ENCODE data around the gene PPP2R2C.

Gene PPP2R2C

GRCh38 chr4:6275351-6275750 lies 197.1 kb downstream of the PPP2R2C start (continued):
- no peak for TF ChIP-seq ZNF654 (tag by site-specific recombination; IDR thresholded peaks at IDR 0.05; ENCODE audit: low read depth)
- TF ChIP-seq ZNF324 (tag by site-specific recombination; IDR thresholded peaks at IDR 0.05) = no peak
- no peak for TF ChIP-seq ZNF626 (tag by site-specific recombination; IDR thresholded peaks at IDR 0.05)

DNA sequence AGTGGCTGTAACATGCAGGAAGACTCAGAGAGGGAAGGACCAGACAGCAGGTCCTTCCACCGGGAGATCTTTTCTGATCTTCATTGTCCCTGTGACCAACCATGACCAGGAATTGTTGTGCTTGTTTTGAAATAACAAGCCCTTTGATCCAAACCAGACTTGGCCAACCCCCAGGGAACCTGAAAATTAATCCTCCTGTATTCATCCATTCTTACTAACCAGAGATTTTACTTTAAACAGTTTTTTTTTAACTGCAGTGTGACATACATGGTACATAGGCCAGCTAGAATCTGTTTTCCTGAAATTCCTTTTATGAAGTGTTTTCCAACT lies 198.8 kb downstream of the PPP2R2C start:
- Histone ChIP-seq H3K4me3 (ENCODE audit: low read depth, low read length) (no peak overlapping the region), H3K36me3 (ENCODE audit: control insufficient read depth in 2 of 2, insufficient read depth in 1 of 2, low read length in 2 of 2) (peaks cover 0 to 13% of the 10 kb centered on the region in 2 experiments; a peak in 1 of 3 replicates), H3K9me3 (ENCODE audit: control insufficient read depth, insufficient read depth, low read depth, low read length) (no peaks in the 10 kb centered on the region), H3K4me1 (ENCODE audit: control insufficient read depth, insufficient read depth, low read length) (no peaks in the 10 kb centered on the region), H3K27ac (ENCODE audit: extremely low read depth, low read depth, low read length) (no peak overlapping the region)
- ChIA-PET POLR2A (no interaction called here), CTCF (interaction anchor here (1.4 to 1.8 kb wide), 2 partner anchors 23 to 55 kb away, joined by 3 to 4 read pairs; no protein-coding TSS in a partner anchor)
- TF ChIP-seq GLIS1 (tag by site-specific recombination; IDR thresholded peaks at IDR 0.05) (no peak), ZNF354C (tag by site-specific recombination; IDR thresholded peaks at IDR 0.05; ENCODE audit: borderline replicate concordance, low read depth) (no peak), MZF1 (tag by site-specific recombination; IDR thresholded peaks at IDR 0.05; ENCODE audit: borderline replicate concordance) (no peak), SP3 (tag by site-specific recombination; IDR thresholded peaks at IDR 0.05) (no peak), ZNF335 (tag by site-specific recombination; conservative IDR thresholded peaks at IDR 0.05) (0 out of 2 replicates have a peak, but pooled peaks have one; percentile 2)

DNA sequence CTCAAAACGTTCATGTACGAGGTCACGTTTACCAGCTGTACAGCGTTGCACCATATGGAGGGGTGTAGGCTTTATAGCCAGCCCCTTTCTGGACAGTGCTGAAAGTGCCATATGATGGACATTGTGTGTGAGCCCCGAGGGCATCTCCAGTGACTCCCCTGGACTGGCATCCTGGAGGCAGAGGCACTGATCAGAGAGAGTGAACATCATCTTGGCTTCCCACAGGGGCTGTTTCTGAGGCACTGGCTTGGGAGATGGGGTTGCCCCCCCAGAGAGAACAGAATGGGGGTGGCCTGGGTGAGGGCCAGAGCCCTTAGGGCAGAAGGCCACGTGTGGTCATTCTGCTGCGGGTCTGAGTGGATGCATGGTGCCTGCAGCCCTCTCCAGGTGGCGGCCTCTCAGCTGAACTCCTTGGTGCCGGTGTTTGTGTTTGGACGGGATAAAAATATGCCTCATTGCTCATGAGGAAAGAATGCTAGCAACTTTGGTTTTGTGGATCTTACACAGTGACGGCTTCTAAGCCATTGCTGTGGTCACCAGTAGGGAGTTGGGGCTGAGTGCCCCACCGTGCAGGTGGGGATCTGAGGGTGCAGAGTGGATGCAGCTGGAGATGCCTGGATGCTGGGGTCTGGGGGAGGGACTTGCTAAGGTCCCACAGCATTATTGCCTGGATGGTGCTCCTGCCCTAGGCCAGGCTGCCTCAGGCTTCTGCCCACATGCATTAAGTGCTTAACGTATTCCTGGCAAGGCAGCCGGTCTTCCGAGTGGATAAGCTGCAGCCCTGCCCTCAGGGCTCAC lies 199.4 kb downstream of the PPP2R2C start:
- Histone ChIP-seq H3K4me1 (ENCODE audit: control insufficient read depth, insufficient read depth, low read length) (no peaks in the 10 kb centered on the region), H3K4me3 (ENCODE audit: low read depth, low read length) (no peak overlapping the region), H3K36me3 (ENCODE audit: control insufficient read depth in 2 of 2, insufficient read depth in 1 of 2, low read length in 2 of 2) (peaks cover 0 to 8% of the 10 kb centered on the region in 2 experiments; a peak in 1 of 3 replicates), H3K27ac (ENCODE audit: extremely low read depth, low read depth, low read length) (no peak overlapping the region), H3K9me3 (ENCODE audit: control insufficient read depth, insufficient read depth, low read depth, low read length) (no peaks in the 10 kb centered on the region)
- ChIA-PET CTCF (interaction anchor here (1.4 to 1.8 kb wide), 2 partner anchors 22 to 56 kb away, joined by 3 to 4 read pairs; no protein-coding TSS in a partner anchor), POLR2A (no interaction called here)
- TF ChIP-seq ZNF335 (tag by site-specific recombination; conservative IDR thresholded peaks at IDR 0.05) = peak; percentile 69
- TF ChIP-seq GLIS2 (tag by site-specific recombination; IDR thresholded peaks at IDR 0.05) = peak; percentile 74; the same call in 1 of the 2 replicates
- no peak for TF ChIP-seq GFI1B (tag by site-specific recombination; IDR thresholded peaks at IDR 0.05)
- peak; percentile 58; the same call in 1 of the 2 replicates for TF ChIP-seq ZBTB17 (tag by site-specific recombination; IDR thresholded peaks at IDR 0.05)
- TF ChIP-seq GLIS1 (tag by site-specific recombination; IDR thresholded peaks at IDR 0.05) = peak; percentile 72
- TF ChIP-seq ZNF600 (tag by site-specific recombination; IDR thresholded peaks at IDR 0.05) = peak; percentile 64
- TF ChIP-seq ZIC2 (tag by site-specific recombination; IDR thresholded peaks at IDR 0.05) = peak; percentile 48
- TF ChIP-seq ZNF629 (tag by site-specific recombination; IDR thresholded peaks at IDR 0.05) = 0 out of 2 replicates have a peak, but pooled peaks have one; percentile 26
- TF ChIP-seq, protein P1, sequence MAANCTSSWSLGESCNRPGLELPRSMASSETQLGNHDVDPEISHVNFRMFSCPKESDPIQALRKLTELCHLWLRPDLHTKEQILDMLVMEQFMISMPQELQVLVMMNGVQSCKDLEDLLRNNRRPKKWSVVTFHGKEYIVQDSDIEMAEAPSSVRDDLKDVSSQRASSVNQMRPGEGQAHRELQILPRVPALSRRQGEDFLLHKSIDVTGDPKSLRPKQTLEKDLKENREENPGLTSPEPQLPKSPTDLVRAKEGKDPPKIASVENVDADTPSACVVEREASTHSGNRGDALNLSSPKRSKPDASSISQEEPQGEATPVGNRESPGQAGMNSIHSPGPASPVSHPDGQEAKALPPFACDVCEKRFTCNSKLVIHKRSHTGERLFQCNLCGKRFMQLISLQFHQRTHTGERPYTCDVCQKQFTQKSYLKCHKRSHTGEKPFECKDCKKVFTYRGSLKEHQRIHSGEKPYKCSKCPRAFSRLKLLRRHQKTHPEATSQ (tag by site-specific recombination; IDR thresholded peaks at IDR 0.05) = no peak

DNA sequence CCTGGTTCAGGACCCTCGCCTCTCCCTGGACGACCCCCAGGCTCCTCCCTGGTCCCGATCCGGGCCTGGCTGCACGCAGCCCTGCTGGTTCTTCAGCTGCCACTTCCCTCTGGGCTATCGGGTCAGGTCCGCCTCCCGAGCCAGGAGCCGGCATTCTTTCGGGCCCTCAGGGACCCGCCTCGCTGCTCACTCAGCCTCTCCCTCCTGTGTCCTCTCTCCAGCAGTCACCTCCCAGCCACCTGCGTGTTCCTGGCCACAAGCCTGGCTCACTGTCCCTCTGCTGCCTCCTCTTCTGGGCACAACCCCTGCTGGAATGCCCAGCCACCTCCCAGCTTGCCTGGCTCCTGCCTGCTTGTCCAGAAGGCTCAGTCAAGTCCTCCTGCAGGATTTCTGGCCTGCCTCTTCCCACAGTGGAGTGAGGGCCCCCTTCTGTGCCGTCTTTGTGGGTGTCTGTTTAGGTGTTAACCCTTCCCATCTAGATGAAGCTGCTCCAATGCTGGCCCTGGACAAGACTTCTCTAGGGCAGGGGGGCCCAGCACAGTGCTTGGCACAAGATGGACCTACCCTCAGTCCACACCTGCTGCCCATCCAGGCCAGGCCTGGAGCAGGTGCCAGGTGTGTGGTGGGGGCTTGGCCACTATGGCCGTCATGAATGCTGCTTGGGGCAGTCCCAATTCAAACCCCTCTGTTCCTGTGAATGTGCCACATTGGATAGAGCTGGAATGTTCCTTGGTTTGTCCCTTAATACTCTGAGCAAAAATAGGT lies 200.5 kb downstream of the PPP2R2C start:
- TF ChIP-seq ZNF621 (tag by site-specific recombination; IDR thresholded peaks at IDR 0.05) (no peak), ZNF664 (tag by site-specific recombination; IDR thresholded peaks at IDR 0.05) (no peak), ZIC2 (tag by site-specific recombination; IDR thresholded peaks at IDR 0.05) (peak; percentile 70), ZBTB17 (tag by site-specific recombination; IDR thresholded peaks at IDR 0.05) (no peak), ZNF324 (tag by site-specific recombination; IDR thresholded peaks at IDR 0.05) (no peak), GLIS2 (tag by site-specific recombination; IDR thresholded peaks at IDR 0.05) (peak; percentile 22; the same call in 1 of the 2 replicates), GLIS1 (tag by site-specific recombination; IDR thresholded peaks at IDR 0.05) (peak; percentile 54)
- Histone ChIP-seq H3K27ac (ENCODE audit: extremely low read depth, low read depth, low read length) (no peak overlapping the region), H3K4me3 (ENCODE audit: low read depth, low read length) (no peak overlapping the region), H3K36me3 (ENCODE audit: control insufficient read depth in 2 of 2, insufficient read depth in 1 of 2, low read length in 2 of 2) (no peaks in the 10 kb centered on the region), H3K4me1 (ENCODE audit: control insufficient read depth, insufficient read depth, low read length) (no peaks in the 10 kb centered on the region), H3K9me3 (ENCODE audit: control insufficient read depth, insufficient read depth, low read depth, low read length) (no peaks in the 10 kb centered on the region)
- ChIA-PET CTCF (interaction anchor here (1.8 kb wide), 1 partner anchor 57 kb away, joined by 4 read pairs; no protein-coding TSS in a partner anchor), POLR2A (interaction anchor here (0.6 kb wide), 1 partner anchor 35 kb away, joined by 3 read pairs; no protein-coding TSS in a partner anchor)
